NCI-H69 (cell line): Measurements from ENCODE around the gene LAPTM5.
A peak's percentile ranks its signal among the peaks of the same experiment; 100 is the strongest.

Experiments
- DNase-seq: peaks from one replicate; lab custom pipeline; 2025; lab: John Stamatoyannopoulos, UW

The LAPTM5 gene

DNA sequence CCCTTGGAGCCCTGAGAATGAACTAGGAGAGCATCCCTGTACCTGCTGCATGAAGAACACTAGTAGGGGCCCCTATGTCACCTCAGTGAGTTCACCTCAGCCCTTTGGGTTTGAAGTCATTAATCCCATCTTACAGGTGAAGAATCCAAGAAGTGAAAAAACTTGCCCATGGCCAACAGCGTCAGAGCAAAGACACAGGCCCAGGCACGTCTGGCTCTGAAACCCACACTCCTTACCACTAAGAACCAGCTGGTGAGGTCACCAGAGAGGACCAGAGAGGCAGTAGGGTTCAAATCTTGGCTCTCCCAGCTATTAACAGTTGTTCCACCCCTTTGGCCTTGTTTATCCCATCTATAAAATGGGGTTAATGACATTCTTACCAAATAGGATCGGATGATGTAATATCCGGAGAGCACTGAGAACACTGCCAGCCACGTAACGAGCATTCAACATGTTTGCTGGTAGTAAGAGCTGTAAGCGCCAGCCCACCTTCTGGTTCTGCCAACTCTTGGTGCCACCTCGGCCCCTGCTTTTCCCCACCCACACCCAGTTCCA lies 43.0 kb downstream of the LAPTM5 start:
- no peak for DNase-seq

DNA sequence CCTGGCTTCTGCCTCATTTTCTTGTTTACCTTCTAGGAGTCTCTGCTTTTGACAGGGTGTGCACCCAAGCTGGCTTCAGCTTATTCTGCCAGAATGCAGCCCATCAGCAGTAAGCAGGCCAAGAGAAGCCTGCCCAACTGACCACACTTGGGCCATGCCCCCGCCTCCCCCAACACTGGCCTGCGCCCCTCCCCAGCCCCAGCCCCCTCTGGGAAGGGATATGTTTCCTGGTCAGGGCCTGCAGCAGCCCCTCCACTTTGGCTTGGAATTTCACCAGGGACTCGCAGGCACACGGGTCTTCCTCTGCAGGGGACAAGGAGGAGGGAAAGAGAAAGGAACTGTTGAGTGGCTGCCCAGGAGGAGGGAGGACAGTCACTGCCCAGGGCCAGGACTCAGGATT lies 43.5 kb downstream of the LAPTM5 start:
- DNase-seq: peak; percentile 22

- no peak for DNase-seq
Observed at GRCh38 chr1:30713311-30713710, 44.3 kb downstream of the LAPTM5 start.

DNA sequence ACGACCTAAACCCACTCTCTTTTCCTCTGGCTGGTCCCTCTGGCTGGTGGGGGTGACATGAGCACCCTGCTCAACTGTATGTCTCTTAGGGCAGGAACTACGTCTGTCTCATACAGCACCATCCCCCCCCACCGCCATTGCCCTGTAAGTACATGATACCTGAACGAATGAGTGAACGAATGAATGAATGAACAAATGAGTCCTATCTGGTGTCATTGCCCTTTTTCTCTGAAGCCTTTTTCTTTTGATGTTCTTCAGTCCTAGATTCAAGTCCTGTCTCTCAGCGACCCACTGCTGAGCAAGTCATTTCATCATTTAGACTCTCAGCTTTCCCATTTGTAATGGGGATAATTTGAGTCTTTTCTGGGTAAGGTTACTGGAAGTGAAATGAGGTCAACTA lies 45.0 kb downstream of the LAPTM5 start:
- DNase-seq: no peak

DNA sequence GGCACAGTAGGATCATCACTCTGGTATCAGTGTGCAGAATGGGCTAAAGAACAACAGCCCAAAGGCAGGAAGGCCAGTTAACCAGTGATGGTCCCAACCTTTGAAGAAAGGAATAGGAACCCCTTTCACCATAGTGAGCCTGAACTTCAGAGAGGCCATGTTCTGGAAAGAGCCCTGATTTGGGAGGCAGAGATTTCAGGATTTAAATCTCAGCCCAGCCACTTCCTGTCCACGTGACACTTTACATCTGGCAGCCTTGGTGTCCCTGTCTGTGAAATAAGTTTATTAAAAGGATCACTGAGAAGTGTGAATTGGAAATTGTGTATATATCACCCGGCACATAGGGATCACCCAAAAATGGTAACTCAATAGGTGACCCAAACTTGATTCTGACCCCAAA lies 47.2 kb downstream of the LAPTM5 start:
- peak; percentile 52 for DNase-seq

- DNase-seq: peak; percentile 23
Observed at GRCh38 chr1:30708361-30708728, 49.2 kb downstream of the LAPTM5 start.

DNA sequence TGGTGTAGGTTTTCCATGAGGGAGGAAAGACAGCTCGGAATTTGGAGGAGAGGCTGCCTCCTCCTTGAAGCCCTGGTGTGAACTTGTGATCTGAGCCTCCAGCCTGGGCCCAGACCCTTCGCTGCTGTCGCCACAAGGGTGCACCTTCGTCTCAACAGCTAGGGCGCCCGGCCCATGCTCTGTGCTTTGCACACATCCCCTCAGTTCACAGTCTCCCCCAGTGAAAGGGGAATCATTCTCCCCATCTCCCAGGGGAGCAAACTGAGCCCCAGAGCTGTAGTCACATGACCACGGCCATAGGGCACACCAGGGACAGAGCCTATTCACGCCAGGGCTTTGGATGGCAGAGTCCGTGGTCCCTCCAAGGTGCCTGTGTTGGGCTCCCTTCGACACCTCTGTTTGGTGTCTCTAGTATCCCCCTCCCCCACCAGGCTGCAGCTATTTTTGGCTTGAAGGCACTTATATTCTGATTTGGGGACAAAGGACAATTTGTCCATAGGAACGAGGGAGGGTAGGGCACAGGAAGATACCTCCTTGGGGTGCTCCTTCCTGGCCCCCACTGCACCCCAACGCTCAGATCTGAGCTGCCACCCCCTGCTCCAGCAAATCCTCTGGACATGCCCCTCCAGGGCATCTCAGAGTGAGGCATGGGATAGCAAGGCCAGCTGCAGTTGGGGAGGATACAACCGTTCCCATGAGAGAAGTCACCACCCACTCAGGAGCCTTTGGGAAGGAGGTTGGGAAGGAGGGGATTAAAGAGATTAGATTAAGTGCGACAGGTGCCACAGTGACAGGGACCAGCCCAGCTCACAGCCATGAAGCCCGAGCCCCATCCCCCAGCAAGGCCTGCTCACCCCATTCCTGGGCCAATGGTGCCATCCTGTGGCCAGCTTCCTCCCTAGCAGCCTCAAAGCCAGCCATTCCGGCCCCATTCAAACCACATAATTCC lies 49.9 kb downstream of the LAPTM5 start:
- peak; percentile 78 for DNase-seq

DNA sequence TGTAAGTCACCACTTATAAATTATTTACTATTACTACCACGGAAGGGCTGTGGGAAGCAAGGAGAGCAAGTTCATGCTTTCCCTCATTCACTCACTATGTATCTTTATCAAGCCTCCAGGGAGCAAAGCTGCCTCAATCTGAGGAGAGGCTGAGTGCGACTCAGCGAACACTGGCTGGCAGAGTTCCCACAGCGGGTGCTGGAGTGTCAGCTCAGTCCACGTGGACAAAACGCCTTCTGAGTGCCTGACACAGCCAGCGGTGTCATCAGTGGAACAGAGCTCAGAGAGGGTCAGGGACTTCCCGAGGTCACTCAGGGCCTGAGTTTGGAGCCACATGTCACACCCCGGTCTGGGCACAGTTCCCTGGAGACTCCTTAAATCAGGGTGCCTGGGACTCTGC lies 51.0 kb downstream of the LAPTM5 start:
- DNase-seq: peak; percentile 78

GRCh38 chr1:30705698-30706097 lies 51.9 kb downstream of the LAPTM5 start:
- no peak for DNase-seq

- no peak for DNase-seq
Observed at GRCh38 chr1:30704765-30705509, 52.6 kb downstream of the LAPTM5 start.

DNA sequence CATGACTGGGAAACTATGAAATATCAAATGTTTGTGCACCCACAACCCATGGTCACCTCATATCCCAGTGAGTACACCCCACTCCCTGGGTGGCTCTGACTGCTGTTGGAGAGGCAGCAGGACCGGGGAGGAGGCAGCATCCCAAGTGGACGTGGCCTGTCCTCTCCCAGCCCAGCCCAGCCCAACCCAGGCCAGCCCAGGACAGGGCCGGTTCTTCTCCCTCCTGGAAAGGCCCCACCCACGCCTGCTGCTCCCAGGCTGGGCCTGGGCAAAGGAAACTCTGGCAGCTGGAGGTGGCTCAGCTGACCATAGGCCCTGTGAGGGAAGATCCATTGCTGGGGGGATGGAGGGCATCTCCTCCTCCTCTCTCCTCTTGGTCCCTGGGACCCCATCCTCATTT lies 53.3 kb downstream of the LAPTM5 start:
- no peak for DNase-seq

GRCh38 chr1:30702823-30703222 lies 54.8 kb downstream of the LAPTM5 start:
- DNase-seq: no peak

- DNase-seq: no peak
Observed at GRCh38 chr1:30701258-30701633, 56.3 kb downstream of the LAPTM5 start.

GRCh38 chr1:30700528-30701257 lies 56.9 kb downstream of the LAPTM5 start:
- peak; percentile 21 for DNase-seq

DNA sequence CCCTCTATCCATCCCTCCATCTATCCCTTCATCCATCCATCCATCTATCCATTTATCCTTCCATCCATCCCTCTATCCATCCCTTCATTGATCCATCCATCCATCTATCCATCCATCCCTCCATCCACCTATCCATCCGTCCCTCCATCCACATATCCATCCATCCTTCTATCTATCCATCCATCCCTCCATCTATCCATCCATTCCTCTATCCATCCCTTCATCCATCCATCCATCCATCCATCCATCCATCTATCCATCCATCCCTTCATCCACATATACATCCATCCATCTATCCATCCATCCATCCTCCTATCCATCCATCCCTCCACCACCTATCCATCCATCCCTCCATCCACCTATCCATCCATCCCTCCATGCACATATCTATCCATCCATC lies 57.8 kb downstream of the LAPTM5 start:
- DNase-seq: no peak

DNA sequence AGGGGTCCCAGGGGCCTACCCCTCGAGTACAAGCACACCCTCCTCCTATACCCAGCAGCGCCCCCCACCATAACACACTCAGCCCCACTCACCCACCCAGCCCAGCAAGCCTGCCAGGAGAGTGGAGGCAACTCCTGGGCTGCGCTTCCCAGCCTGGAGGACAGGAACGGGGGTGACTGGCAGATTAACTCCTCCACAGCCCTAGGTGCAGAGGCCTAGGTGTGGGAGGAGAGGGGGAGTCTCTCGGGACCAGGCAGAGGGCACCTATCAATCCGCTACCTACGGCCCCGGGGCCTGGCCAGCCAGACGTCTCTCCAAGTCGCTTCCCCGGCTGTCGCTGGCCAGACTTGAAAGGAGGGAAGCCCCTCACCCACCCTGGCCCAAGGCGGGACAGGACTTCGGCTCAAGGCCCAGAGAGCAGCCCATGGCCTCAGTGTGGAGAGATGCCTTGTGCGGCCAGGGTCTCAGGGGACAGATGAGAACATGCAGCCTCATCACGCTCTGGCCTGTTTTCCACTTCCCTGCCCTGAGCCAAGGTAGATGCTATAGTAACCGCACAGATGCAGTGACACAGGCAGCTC lies 59.1 kb downstream of the LAPTM5 start:
- DNase-seq: no peak

DNA sequence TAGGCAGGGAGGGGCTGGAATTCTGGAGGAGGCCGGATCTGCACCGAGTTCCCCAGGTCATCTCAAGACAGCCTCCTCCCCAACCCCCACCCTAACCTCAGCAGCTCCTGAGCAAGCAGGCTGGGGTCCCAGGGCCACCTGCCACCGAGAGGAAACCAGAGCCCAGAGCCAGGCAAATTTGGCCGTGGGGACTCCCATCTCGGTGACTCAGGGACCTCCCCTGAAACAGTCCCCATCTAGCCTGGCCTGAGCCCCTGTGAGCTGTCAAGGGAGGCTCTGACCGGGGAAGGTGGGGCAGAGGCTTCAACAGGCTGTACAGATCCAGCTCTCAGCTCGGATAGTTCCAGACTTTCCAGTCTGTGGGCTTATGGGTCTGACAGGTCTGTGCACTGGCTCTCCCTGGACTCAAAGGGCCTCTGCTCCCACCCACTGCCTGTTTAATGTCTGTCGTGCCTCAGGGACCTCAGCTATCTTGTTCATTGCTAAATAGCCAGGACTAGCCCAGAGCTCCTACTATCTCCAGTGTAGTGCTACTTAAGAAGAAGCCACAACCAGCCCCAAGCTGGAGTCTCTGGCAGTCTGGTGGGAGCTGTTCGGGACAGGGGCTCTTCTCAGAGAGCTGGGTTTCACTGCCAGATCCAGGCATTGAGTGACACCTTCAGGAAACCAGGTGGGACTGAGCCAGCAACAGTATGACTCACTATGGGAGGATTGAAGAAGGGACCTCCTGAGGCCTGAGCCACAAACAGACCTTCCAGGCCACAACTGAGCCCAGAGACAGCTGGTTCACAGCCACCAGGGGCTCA lies 59.8 kb downstream of the LAPTM5 start:
- DNase-seq: peak; percentile 43

DNA sequence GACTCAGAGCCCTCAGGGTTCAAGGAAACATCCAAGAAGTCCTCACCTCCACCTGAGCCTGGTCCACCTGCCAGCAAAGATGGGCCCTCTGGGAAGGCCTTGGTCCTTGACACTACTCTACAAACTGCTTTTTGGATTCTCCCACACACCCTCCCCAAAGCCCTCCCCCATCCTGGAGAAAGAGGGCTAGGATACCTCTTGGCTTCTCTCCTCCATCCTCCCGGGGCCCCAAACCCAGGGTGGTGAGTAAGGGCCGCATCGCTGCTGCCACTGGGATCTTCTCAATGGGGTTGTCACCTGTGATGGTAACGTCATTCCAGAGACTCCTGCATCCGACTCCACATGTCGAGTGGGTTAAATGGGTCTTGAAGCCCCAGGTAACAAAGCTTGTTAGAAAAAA lies 60.7 kb downstream of the LAPTM5 start:
- DNase-seq: no peak

DNA sequence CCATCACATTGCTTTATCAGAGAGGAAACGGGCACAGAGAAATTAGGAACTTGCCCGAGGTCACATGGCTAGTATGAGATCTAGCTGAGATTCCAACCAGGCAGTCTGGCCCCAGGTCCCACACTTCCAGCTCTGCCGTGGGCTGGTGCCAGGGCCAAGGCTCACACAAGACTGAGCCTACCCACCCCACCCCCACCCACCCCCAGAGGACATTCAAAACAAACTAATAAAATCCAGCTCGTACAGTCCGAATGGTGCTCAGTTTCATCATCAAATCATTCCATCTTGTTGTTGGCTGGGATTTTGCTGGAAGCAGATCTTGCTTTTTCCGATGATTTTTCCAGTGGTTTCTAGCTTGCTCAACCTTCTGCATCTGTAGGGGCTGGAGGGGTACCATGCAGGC lies 62.1 kb downstream of the LAPTM5 start:
- no peak for DNase-seq

DNA sequence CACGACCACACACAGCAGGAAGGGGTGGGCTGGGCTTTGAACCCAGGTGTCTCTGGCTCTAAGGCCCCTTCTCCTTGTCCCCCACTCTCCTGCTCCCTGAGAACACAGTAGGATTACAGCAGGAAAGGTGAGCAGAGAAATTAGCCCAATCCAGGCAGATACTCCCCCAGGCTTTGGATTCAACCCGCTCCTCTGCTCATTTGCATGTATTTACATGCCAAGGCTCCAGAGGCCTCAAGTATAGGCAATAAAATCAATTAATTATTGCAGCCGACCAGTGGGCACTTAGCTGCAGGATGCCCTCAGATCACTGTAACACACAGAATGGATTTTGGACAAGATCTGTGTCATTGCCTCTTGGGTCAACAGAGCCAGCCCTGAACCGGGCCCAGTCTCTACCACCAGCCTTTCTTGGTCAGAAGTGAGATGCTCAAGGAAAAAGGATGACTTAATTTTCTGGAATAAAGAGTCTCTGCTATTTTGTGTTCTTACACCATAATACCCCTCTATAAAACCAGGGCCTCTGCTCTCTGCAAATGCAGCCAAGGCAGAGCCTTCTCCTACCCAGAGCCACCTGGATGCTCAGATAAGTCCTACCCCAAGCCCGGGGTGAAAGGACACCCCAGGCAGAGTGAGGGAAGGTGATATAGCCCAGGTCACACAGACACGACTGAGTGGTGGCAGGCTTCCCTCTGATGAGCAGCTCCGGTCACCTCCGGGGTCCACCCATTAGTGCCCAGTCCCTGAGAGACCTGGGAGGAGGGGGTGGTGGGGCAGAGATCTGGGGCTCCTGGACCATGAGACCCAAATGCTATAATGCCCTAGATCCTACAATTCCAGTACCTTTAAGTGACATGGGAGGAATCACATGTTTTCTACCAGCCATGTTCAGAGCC lies 63.0 kb downstream of the LAPTM5 start:
- DNase-seq: no peak
